ENCODE measurements around the gene TNFRSF25. TPM values are rescaled to one million over a fixed set of nuclear protein-coding genes. Genes with fewer than 3 reads are reported as not detected.

Gene TNFRSF25
- total and polyA plus RNA-seq, 7 experiments from 2014 or later, result 17.3 to 352 (median 177) TPM

- POLR2A ChIA-PET, result interaction anchor here (1.0 to 1.4 kb wide), 3 partner anchors 15 to 62 kb away, joined by 3 read pairs; partner anchors contain the start of genes NOL9 and TAS1R1
- CTCF ChIA-PET, result interaction anchor here (0.6 to 1.0 kb wide), 2 partner anchors 38 to 187 kb away, joined by 3 read pairs; no protein-coding TSS in a partner anchor
Measured at GRCh38 chr1:6507461-6507911, 41.5 kb upstream of the TNFRSF25 start.

GRCh38 chr1:6507037-6507428 is 41.1 kb upstream of the TNFRSF25 start:
- Mint-ChIP-seq H3K4me1 (no peaks in the 10 kb centered on the region), H3K36me3 (no peaks in the 10 kb centered on the region), H3K27me3 (peaks cover 0 to 4% (median 0%) of the 10 kb centered on the region in 5 donors), H3K27ac (no peak overlapping the region), H3K9me3 (no peaks in the 10 kb centered on the region), H3K4me3 (no peak overlapping the region)
- Histone ChIP-seq H3K36me3 (ENCODE audit: control insufficient read depth in 2 of 3, insufficient read depth in 3 of 3, low read length in 3 of 3) (no peaks in the 10 kb centered on the region), H3K4me3 (ENCODE audit: low read length) (no peak overlapping the region), H3K4me1 (ENCODE audit: control insufficient read depth in 2 of 2, insufficient read depth in 2 of 2, low read length in 2 of 2) (no peaks in the 10 kb centered on the region), H3K9me3 (ENCODE audit: control insufficient read depth in 2 of 3, low read length in 3 of 3) (no peaks in the 10 kb centered on the region), H3K27me3 (ENCODE audit: control insufficient read depth in 2 of 2, insufficient read depth in 2 of 2, low read length in 2 of 2) (no peaks in the 10 kb centered on the region), H3K27ac (ENCODE audit: low read depth, low read length) (no peak overlapping the region)
- intact Hi-C loops (cut with micrococcal nuclease), result no loop called here
- CTCF ChIA-PET, result interaction anchor here (0.6 to 1.0 kb wide), 2 partner anchors 39 to 187 kb away, joined by 3 read pairs; no protein-coding TSS in a partner anchor
- ATAC-seq (no peak), DNase-seq (no peak)
- POLR2A ChIA-PET, result interaction anchor here (1.0 to 1.4 kb wide), 3 partner anchors 15 to 62 kb away, joined by 3 read pairs; partner anchors contain the start of genes NOL9 and TAS1R1

More at GRCh38 chr1:6507461-6507911, 41.5 kb upstream of the TNFRSF25 start:
- DNase-seq (no peak), ATAC-seq (no peak)
- H3K27ac ChIP-seq (ENCODE audit: low read depth, low read length), result no peak overlapping the region
- Mint-ChIP-seq H3K9me3 (no peaks in the 10 kb centered on the region), H3K27me3 (peaks cover 0 to 4% (median 0%) of the 10 kb centered on the region in 5 donors), H3K36me3 (no peaks in the 10 kb centered on the region), H3K4me1 (no peaks in the 10 kb centered on the region), H3K4me3 (no peak overlapping the region), H3K27ac (no peak overlapping the region)
- no peaks in the 10 kb centered on the region for H3K9me3 ChIP-seq (ENCODE audit: control insufficient read depth in 2 of 3, low read length in 3 of 3)
- H3K4me3 ChIP-seq (ENCODE audit: low read length), result no peak overlapping the region
- no peaks in the 10 kb centered on the region for H3K4me1 ChIP-seq (ENCODE audit: control insufficient read depth in 2 of 2, insufficient read depth in 2 of 2, low read length in 2 of 2)
- intact Hi-C loops (cut with micrococcal nuclease), result no loop called here
- H3K36me3 ChIP-seq (ENCODE audit: control insufficient read depth in 2 of 3, insufficient read depth in 3 of 3, low read length in 3 of 3), result no peaks in the 10 kb centered on the region
- H3K27me3 ChIP-seq (ENCODE audit: control insufficient read depth in 2 of 2, insufficient read depth in 2 of 2, low read length in 2 of 2), result no peaks in the 10 kb centered on the region

GRCh38 chr1:6506210-6507036 is 40.5 kb upstream of the TNFRSF25 start:
- Histone ChIP-seq H3K4me1 (ENCODE audit: control insufficient read depth in 2 of 2, insufficient read depth in 2 of 2, low read length in 2 of 2) (no peaks in the 10 kb centered on the region), H3K4me3 (ENCODE audit: low read length) (no peak overlapping the region), H3K27ac (ENCODE audit: low read depth, low read length) (no peak overlapping the region), H3K9me3 (ENCODE audit: control insufficient read depth in 2 of 3, low read length in 3 of 3) (no peaks in the 10 kb centered on the region), H3K27me3 (ENCODE audit: control insufficient read depth in 2 of 2, insufficient read depth in 2 of 2, low read length in 2 of 2) (no peaks in the 10 kb centered on the region), H3K36me3 (ENCODE audit: control insufficient read depth in 2 of 3, insufficient read depth in 3 of 3, low read length in 3 of 3) (no peaks in the 10 kb centered on the region)
- POLR2A ChIA-PET, result interaction anchor here (1.1 kb wide), 1 partner anchor 63 kb away, joined by 3 read pairs; no protein-coding TSS in a partner anchor
- intact Hi-C loops (cut with micrococcal nuclease), result no loop called here
- Mint-ChIP-seq H3K27ac (no peak overlapping the region), H3K9me3 (no peaks in the 10 kb centered on the region), H3K4me1 (no peaks in the 10 kb centered on the region), H3K36me3 (no peaks in the 10 kb centered on the region), H3K27me3 (peaks cover 0 to 4% (median 0%) of the 10 kb centered on the region in 5 donors), H3K4me3 (no peak overlapping the region)
- CTCF ChIA-PET, result no interaction called here
- ATAC-seq (no peak), DNase-seq (no peak)

- Histone ChIP-seq H3K27me3 (ENCODE audit: control insufficient read depth in 2 of 2, insufficient read depth in 2 of 2, low read length in 2 of 2) (no peaks in the 10 kb centered on the region), H3K36me3 (ENCODE audit: control insufficient read depth in 2 of 3, insufficient read depth in 3 of 3, low read length in 3 of 3) (no peaks in the 10 kb centered on the region), H3K27ac (ENCODE audit: low read depth, low read length) (no peak overlapping the region), H3K4me1 (ENCODE audit: control insufficient read depth in 2 of 2, insufficient read depth in 2 of 2, low read length in 2 of 2) (no peaks in the 10 kb centered on the region), H3K9me3 (ENCODE audit: control insufficient read depth in 2 of 3, low read length in 3 of 3) (no peaks in the 10 kb centered on the region), H3K4me3 (ENCODE audit: low read length) (no peak overlapping the region)
- H3K9me3 Mint-ChIP-seq, result no peaks in the 10 kb centered on the region
- H3K36me3 Mint-ChIP-seq, result no peaks in the 10 kb centered on the region
- H3K27ac Mint-ChIP-seq, result no peak overlapping the region
- DNase-seq (no peak), ATAC-seq (no peak)
- no peak overlapping the region for H3K4me3 Mint-ChIP-seq
- ChIA-PET CTCF (no interaction called here), POLR2A (no interaction called here)
- H3K4me1 Mint-ChIP-seq, result no peaks in the 10 kb centered on the region
- H3K27me3 Mint-ChIP-seq, result peaks cover 0 to 4% (median 4%) of the 10 kb centered on the region in 5 donors
- intact Hi-C loops (cut with micrococcal nuclease), result no loop called here
Measured at GRCh38 chr1:6505367-6506209, 39.6 kb upstream of the TNFRSF25 start.

GRCh38 chr1:6504887-6505286 is 38.9 kb upstream of the TNFRSF25 start:
- H3K27me3 Mint-ChIP-seq, result peaks cover 0 to 4% (median 4%) of the 10 kb centered on the region in 5 donors
- ChIA-PET CTCF (no interaction called here), POLR2A (no interaction called here)
- DNase-seq, result no peak
- no peaks in the 10 kb centered on the region for H3K9me3 Mint-ChIP-seq
- H3K27ac Mint-ChIP-seq, result no peak overlapping the region
- H3K4me3 Mint-ChIP-seq, result no peak overlapping the region
- H3K36me3 Mint-ChIP-seq, result no peaks in the 10 kb centered on the region
- no peaks in the 10 kb centered on the region for H3K9me3 ChIP-seq (ENCODE audit: control insufficient read depth in 2 of 3, low read length in 3 of 3)
- no peak overlapping the region for H3K27ac ChIP-seq (ENCODE audit: low read depth, low read length)
- H3K4me1 ChIP-seq (ENCODE audit: control insufficient read depth in 2 of 2, insufficient read depth in 2 of 2, low read length in 2 of 2), result no peaks in the 10 kb centered on the region
- no peaks in the 10 kb centered on the region for H3K36me3 ChIP-seq (ENCODE audit: control insufficient read depth in 2 of 3, insufficient read depth in 3 of 3, low read length in 3 of 3)
- H3K4me1 Mint-ChIP-seq, result peaks cover 0 to 1% (median 0%) of the 10 kb centered on the region in 7 donors
- no peaks in the 10 kb centered on the region for H3K27me3 ChIP-seq (ENCODE audit: control insufficient read depth in 2 of 2, insufficient read depth in 2 of 2, low read length in 2 of 2)
- intact Hi-C loops (cut with micrococcal nuclease), result no loop called here
- no peak for ATAC-seq
- no peak overlapping the region for H3K4me3 ChIP-seq (ENCODE audit: low read length)

GRCh38 chr1:6503884-6504602 is 38.1 kb upstream of the TNFRSF25 start:
- Histone ChIP-seq H3K36me3 (ENCODE audit: control insufficient read depth in 2 of 3, insufficient read depth in 3 of 3, low read length in 3 of 3) (no peaks in the 10 kb centered on the region), H3K9me3 (ENCODE audit: control insufficient read depth in 2 of 3, low read length in 3 of 3) (no peaks in the 10 kb centered on the region), H3K4me1 (ENCODE audit: control insufficient read depth in 2 of 2, insufficient read depth in 2 of 2, low read length in 2 of 2) (no peaks in the 10 kb centered on the region), H3K4me3 (ENCODE audit: low read length) (no peak overlapping the region), H3K27me3 (ENCODE audit: control insufficient read depth in 2 of 2, insufficient read depth in 2 of 2, low read length in 2 of 2) (no peaks in the 10 kb centered on the region), H3K27ac (ENCODE audit: low read depth, low read length) (no peak overlapping the region)
- no peak for DNase-seq
- Mint-ChIP-seq H3K27me3 (peaks cover 0 to 8% (median 4%) of the 10 kb centered on the region in 5 donors), H3K27ac (no peak overlapping the region), H3K36me3 (no peaks in the 10 kb centered on the region), H3K9me3 (no peaks in the 10 kb centered on the region), H3K4me3 (no peak overlapping the region), H3K4me1 (peaks cover 0 to 3% (median 0%) of the 10 kb centered on the region in 7 donors)
- ChIA-PET POLR2A (no interaction called here), CTCF (interaction anchor here (0.7 kb wide), 1 partner anchor 180 kb away, joined by 3 read pairs; no protein-coding TSS in a partner anchor)
- intact Hi-C loops (cut with micrococcal nuclease), result no loop called here
- no peak for ATAC-seq

All from naive thymus-derived CD4-positive, alpha-beta T cell (primary cell).